Stimulated activated CD4-positive, alpha-beta T cell treated with anti-CD3 and anti-CD28 coated beads, Interleukin-2, amount 100 ng/mL, for 48 hours (primary cell): ENCODE results near the gene TSC22D2.
"Not testable (repeated sequence)": the region's sequence is repeated elsewhere in the genome, so short reads cannot be mapped to it uniquely, and the experiment has no call there.

Source experiments
- DNase-seq, 2 donors: peaks; one replicate each; pipeline ENCODE4 v3.0.0-alpha.2; 2020

Gene TSC22D2

DNA sequence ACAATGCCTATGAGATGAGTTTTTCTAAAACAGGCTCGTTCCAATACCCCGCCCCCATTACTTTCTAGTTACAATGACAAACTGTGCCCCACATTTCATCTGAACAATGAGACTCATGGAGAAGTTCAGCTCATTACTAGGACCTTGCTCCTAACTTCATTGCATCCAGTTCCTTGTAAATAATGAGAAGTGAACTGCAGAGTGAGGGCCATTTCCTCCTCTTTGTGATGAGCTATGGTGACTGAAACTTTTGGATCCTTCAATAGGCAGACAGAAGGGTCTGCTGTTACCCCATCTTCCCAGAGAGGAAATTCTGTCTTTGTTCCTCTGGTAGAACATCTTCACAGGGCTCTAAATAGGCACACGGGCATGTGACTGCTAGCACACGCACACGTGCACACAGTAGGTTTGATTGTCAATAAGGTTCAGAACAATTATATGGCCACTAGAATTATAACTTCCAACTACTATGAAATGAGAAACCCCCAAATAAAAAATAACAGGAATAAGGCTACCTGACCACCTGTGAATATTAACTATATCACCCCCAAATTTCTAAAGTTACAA is 86.4 kb downstream of the TSC22D2 start:
- no peak for DNase-seq

DNA sequence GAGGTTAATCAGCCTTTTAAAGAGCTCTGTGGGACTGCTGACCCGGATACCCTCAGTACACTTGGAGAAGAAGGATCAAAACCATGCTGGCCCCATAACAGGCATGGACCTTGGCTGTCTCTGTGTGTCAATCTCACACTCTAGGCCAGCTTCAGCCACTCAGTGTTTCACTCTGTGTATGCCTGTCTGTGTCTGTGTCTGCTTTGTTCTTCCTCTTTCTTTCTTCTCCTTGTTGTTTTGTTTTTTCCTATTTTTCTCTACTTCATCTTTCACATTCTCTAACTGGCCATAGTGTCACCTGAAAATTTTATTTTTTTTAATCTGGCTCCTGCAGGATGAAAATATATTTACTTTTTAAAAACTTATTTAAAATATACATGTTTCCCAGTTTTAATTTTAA is 87.1 kb downstream of the TSC22D2 start:
- no peak for DNase-seq

DNA sequence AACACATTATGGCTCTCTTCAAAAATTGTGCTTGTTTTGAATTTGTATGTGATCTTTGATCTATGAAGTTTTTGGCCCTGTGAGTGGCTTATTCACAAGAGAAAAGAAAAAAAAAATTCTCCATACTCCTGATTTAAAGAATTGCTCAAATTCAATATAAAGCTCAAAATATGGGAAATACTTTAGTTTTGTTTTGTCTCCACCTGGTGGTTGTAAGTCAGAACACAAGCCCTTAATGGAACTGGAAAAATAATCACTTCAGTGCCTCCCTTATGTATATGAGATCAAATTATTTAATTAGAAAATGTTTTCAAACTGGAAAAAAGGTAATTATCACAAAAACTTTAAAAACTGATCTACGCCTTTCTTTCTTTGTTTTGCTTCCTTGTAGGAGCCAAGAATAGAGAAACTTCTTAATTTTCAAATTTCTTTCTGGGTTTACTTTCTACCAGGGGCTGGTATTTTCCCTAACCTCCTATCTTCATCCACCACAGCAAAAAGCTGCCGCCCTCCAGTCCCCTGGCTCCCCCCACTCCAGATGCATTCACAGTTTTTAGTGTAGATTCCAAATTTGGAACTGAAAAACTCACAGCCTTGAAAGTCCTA is 87.6 kb downstream of the TSC22D2 start:
- peak in 1 of 2 donors; percentile 6 for DNase-seq

DNA sequence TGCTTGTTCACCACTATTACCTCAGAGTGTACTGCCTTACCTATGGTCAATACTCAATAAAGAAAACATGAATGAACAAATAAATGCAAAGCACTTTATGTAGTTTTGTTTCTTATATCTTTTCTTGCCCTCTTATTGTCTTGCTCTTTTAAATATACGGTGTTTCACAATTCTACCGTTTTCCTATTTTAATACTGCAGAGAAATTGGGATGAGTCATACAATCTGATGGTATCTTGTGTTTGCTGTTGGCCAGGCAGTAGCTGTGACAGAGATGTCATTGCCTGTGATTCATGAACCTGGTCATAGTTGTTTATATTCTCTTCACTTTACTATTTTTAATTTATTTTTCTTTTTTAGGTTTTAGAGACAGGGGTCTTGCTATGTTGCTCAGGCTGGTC is 89.9 kb downstream of the TSC22D2 start:
- DNase-seq = no peak

DNA sequence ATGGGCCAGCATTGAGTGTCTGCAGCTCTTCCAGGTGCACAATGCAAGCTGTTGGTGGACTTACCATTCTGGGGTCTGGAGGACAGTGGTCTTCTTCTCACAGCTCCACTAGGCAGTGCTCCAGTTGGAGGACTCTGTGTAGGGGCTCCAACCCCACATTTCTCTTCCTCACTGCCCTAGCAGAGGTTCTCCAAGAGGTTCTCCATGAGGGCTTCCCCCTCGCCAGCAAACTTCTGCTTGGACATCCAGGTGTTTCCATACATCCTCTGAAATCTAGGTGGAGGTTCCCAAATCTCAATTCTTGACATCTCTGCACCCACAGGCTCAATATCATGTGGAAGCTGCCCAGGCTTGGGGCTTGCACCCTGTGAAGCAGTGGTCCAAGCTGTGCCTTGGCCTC is 92.9 kb downstream of the TSC22D2 start:
- not testable (repeated sequence) for DNase-seq

DNA sequence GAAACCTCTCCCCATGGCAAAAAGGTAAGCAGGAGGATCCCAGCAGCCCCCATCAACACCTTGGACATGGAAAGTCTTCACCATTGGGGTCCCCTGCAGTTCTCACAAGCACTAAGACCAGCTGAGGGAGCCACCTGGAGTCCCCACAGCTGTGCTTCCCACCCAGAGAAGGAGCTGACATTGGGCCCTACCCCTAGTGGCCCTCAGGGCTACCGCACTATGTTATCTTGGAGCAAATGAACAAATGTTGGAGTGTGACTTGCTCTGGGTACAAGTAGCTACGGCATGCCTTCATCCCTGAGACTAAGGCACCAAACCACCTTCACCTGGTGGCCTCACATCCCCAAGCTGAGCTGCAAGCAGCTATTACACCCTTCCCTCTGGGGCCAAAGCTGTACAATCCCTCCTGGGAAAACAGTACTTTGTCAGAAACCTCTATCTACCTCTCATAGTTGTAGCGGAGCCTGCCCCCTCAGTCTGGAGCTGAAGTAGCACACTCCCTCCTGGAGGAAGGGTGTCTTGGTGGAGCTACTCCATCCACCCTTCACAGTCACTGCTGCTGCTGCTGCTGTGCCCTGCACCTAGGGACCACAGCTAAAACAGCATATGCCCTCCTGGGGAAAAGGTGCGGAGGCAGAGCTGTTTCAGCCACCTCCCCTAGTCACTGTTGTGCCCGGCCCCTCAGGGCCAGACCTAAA is 95.5 kb downstream of the TSC22D2 start:
- no peak for DNase-seq

DNA sequence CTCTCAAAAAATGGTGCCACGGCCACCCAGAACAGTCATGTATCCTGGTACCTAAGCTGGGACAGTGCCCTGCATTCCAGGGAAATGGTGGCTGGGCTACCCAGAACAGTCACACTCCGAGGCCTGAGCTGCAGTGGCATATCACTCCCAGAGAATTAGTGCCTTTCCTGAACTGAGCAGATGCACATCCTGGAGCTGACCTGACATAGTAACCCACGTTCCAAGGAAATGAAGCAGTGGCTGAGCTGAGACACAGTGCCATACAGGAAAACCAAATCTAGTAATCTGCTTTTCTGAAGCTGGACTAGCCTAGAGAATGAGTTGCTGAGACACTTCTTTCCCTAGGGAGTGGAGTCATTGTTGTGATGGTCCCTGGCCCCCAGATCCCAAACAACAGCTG is 96.4 kb downstream of the TSC22D2 start:
- no peak for DNase-seq

DNA sequence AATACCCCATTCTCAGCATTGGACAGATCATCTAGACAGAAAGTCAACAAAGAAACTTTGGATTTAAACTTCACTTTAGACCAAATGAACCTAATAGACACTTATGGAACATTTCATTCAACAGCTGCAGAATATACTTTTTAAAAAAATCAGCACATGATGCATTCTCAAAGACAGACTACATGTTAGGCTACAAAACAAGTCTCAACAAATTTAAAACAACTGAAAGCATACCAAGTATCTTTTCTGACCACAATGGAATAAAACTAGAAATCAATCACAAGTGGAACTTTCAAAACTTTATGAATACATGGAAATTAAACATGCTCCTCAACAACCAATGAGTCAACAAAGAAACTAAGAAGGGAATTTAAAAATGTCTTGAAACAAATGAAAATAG is 100.3 kb downstream of the TSC22D2 start:
- no peak for DNase-seq

DNA sequence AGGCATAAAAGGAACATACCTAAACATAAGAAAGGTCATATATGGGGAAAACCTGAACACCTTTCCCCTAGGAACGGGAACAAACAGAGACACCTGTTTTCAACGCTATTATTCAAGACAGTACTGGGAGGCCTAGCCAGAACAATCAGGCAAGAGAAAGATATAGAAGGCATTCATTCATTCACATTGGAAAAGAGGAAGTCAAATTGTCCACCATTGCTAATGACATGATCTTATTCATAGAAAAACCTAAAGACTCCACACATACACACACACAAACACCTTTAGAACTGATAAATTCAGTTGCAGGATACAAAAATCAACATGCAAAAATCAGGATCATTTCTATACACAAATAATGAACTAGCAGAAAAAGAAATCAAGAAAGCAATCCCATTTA is 101.7 kb downstream of the TSC22D2 start:
- DNase-seq = no peak

DNA sequence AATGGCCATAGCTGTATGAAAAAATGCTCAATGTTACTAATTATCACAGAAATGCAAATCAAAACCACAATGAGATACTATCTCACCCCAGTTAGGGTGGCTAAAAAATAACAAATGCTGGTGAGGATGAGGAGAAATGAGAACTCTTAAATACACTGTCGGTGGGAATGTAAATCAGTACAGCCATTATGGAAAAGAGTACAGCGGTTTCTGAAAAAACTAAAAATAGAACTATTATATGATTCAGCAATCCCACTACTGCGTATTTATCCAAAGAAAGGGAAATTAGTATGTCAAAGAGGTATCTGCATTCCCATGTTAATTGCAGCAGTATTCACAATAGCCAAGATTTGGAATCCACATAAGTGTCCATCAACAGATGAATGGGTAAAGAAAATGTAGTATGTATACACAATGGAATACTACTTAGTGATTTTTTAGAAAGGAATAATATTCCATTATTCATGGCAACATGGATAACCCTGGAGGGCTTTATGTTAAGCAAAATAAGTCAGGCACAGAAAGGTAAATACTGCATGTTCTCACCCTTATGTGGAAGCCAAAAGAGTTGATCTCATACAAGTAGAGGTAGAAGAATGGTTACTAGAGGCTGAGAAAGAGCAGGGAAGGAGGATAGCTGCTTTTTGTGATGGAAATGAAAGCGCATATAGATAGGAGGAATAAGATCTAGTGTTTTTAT is 103.2 kb downstream of the TSC22D2 start:
- DNase-seq = no peak

DNA sequence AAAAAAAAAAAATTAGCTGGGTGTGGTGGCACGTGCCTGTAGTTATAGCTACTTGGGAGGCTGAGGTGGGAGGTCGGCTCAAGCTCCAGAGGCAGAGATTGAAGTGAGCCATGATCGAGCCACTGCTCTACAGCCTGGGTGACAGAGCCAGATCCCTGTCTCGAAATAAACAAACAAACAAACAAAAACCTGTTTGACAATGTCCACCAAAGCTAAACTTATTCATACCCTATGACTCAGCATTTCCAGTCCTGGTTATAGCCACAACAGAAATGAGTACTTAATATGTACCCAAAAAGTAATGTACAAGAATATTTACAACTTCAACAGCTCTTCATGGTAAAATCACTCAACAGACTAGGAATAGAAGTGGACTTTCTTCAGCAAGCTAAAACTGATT is 107.1 kb downstream of the TSC22D2 start:
- DNase-seq = no peak
